ENCODE measurements around the gene RAB11B.

DNA sequence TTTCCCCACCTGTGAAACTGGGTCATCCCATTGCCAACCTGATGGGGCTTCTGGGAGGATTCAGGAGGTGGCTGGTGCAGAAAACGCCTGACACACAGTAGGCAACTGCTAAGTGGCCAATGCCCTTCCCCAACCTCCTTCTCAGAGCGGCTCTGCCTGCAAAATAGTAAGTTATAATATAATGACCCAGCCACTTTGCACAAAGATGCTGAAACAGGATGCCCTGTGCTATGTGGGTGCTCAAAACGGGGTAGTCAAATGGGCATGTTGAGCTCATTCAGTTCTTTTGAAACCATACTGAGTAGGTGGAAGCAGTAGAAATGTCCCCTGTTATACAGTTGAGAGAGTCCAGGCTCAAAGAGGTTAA lies 23.5 kb downstream of the RAB11B start:
- TF ChIP-seq, protein P1, sequence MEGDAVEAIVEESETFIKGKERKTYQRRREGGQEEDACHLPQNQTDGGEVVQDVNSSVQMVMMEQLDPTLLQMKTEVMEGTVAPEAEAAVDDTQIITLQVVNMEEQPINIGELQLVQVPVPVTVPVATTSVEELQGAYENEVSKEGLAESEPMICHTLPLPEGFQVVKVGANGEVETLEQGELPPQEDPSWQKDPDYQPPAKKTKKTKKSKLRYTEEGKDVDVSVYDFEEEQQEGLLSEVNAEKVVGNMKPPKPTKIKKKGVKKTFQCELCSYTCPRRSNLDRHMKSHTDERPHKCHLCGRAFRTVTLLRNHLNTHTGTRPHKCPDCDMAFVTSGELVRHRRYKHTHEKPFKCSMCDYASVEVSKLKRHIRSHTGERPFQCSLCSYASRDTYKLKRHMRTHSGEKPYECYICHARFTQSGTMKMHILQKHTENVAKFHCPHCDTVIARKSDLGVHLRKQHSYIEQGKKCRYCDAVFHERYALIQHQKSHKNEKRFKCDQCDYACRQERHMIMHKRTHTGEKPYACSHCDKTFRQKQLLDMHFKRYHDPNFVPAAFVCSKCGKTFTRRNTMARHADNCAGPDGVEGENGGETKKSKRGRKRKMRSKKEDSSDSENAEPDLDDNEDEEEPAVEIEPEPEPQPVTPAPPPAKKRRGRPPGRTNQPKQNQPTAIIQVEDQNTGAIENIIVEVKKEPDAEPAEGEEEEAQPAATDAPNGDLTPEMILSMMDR (IDR thresholded peaks at IDR 0.05) = no peak
- no peak for TF ChIP-seq POLR2A (IDR thresholded peaks at IDR 0.05)
